Stimulated activated CD4-positive, alpha-beta T cell treated with anti-CD3 and anti-CD28 coated beads, TNF-alpha, amount 100 ng/mL, for 4 hours (primary cell): ENCODE results near the gene PYGL.
"Not testable (repeated sequence)": the region's sequence is repeated elsewhere in the genome, so short reads cannot be mapped to it uniquely, and the experiment has no call there.

Experiments
- DNase-seq, 3 experiments: peaks; one replicate each; pipeline ENCODE4 v3.0.0-alpha.2; 2020; ENCODE audit warnings: low read depth in 3 of 3

Gene PYGL

DNA sequence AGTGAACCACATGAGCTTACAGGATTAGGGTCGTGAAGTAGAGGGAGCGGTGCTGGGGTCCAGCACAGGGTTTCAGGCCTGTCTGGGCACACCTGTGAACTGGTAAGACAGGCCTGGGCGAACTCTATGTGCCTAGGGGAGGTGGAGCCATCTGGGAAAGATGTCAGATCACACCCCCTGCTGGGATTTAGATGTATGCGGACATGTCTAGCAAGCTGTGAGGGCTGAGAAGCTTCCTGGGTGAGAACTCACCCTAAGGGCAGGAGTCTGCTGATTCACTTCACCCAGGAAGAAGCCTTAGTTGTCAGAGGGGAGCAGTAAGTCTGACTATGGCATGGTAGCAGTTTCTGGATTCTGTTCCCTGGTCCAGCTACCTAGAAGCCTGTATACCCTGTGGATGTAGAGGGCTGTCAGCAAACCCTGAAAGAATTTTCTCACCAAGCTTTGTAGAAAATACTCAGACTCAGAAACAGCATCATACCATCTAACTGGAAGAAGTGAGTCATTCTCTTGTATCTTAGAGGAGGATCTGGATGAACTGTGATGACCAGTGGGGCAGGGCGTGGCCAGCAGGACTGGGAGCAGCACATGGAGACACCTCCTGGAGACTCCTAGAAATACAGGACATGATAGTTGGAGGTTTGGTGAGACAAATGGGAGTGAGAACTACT is 11.2 kb upstream of the PYGL start:
- DNase-seq = no peak

DNA sequence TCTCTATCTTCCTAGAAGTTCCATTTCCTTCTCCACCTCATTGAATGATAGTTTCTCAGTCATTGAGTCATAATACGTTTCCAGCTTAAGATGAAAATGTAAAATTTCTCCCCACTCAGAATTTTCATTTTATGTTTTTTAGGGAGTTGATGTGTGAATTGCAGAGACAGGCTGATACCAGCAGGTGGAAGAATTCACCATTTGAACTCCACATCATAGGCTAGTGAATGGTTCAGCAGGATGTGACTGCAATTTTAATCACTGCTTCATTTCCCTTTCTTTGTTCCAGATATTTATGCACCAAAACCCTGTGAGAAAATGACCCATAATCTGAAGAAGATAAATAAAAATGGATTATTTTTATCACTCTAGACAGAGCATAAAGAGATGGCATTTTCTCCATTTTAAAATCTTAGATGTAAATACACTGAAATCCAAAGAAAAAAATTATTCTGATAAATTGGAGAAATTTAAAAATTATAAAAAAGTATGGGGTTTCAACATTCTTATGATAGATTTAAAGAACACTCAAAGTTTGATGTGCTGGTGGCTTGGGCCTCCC is 10.6 kb upstream of the PYGL start:
- no peak for DNase-seq

DNA sequence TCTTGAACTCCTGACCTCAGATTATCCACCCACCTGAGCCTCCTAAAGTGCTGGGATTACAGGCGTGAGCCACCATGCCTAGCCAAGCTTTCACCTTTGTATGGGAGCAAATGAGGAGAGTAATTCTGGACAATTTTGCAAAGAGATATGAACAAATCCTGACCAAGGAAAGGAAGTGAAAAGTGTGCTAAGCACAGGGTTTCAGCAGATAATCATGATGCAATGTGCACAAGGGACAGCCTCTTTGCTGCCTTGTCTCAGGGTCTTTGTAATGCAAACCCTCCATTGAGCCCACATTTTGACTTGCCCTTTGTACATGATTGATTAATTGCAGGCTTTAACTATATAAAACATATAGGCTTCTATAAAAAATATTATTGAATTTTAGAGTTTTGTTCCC is 9.2 kb upstream of the PYGL start:
- no peak for DNase-seq

GRCh38 chr14:50951032-50951431 is 6.7 kb upstream of the PYGL start:
- no peak for DNase-seq

- DNase-seq = no peak
Observed at GRCh38 chr14:50948205-50948604, 3.9 kb upstream of the PYGL start.

- DNase-seq = no peak
Observed at GRCh38 chr14:50947446-50947845, 3.2 kb upstream of the PYGL start.

DNA sequence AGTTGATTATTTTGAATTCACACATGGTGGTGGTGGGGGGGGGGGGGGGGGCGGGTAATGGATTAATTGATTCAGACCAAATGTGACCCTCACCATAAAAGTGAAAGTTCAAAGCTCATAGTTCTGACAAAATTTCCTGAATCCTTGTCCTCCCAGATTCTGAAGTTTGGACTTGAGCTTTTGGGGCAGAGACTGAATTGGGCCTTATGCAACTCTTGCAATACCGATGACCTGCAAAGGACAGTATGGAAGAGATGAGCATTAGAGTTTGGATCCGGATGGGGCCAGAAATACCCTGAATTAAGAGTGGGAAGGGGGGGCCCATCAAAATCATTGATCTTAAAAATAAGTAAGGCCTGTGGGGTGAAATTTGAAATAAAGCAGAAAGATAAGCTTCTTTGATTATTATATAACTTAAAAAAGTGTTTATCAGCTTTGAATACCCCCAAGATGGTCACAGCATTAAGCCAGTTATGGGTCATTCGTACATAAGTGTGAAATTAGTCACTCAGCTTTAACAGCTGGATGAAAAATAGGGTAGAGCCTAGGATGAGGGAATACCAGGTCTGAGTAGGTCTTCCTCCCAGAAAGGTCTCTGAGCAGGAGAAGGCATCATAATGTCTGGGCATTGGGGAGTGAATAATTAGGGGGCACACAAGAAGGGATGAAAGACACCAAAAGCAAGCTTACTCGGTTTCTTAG is 2.1 kb upstream of the PYGL start:
- DNase-seq = no peak

- no peak for DNase-seq
Observed at GRCh38 chr14:50944647-50945413, 547 bp upstream of the PYGL start.

DNA sequence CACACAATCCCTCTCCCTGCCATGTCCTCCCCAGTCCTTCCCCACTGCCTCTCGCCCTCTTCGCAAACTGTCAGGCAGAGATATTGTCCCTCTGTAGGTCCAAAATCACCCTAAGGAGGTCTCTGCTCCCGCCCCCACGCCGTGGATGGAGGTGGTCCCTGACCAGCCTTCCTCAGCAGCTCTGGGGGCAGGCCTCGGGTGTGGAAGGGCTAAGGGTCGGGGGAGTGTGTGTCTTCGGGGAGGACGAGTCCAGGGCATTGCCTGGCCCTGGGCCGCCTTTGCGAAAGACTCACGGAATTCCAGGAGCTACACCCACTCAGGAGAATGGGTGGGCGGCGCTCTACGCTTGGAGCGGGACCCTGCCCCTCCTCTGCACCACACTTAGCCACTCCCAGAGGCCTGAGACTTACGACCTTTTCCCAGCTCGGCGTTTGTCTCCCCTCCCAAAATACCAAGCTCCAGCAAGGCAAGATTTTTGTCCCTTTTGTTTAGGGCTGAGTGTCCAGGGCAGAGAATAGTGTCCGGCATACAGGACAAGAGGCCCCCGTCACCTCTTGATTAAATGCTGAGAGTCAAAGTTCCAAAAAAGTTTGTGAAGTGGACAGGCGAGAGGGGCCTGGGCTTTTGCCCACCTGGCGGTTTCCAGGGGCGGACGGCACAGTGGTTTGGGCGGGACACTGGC is 881 bp downstream of the PYGL start:
- no peak for DNase-seq

GRCh38 chr14:50941638-50942037 is 2.6 kb downstream of the PYGL start:
- not testable (repeated sequence) for DNase-seq

GRCh38 chr14:50941151-50941550 is 3.1 kb downstream of the PYGL start:
- no peak for DNase-seq

GRCh38 chr14:50937800-50938199 is 6.5 kb downstream of the PYGL start:
- no peak for DNase-seq

GRCh38 chr14:50937325-50937724 is 7.0 kb downstream of the PYGL start:
- DNase-seq = no peak

- DNase-seq = no peak
Observed at GRCh38 chr14:50936882-50937281, 7.4 kb downstream of the PYGL start.

GRCh38 chr14:50936016-50936340 is 8.3 kb downstream of the PYGL start:
- DNase-seq = no peak

- DNase-seq = no peak
Observed at GRCh38 chr14:50935126-50936015, 8.9 kb downstream of the PYGL start.

GRCh38 chr14:50932592-50933495 is 11.4 kb downstream of the PYGL start:
- no peak for DNase-seq

DNA sequence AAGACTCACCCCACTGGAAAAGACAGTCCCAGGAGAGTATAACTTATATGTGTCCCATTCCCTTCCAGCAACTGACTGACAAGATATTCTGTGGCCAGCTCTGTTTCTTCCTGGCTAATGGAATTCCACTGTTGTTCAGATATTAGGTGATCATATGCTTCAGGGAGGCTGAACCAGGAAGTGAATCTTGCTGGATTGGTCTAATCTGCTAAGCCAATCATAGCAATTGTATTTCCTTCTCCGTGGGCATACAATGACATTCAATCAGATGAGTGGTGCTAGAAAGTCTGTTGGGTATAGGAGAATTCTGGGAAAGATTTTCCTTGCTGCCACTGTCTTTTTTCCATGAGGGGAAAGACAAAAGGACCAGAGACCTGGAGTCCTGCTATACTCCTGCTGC is 12.1 kb downstream of the PYGL start:
- DNase-seq = no peak

- DNase-seq = no peak
Observed at GRCh38 chr14:50931559-50931958, 12.7 kb downstream of the PYGL start.

DNA sequence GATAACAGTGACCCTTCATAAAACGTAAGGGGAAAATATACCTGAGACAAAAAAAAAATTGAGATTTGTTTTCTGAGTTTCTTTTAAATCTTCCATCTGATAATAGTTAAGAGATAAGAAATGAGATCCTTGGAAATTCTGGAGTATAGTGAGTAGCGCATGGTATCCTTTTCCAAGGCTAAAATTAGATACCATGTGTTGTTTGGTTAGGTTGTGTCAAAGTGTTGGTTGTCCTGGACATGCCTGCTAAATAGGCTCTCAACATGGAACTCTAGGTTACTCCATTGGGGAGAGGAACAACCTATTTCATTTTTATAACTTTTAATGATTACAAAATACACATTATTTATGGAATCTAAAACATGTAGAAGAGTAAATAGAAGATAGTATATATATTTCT is 14.8 kb downstream of the PYGL start:
- DNase-seq = no peak
